Suprapubic skin (tissue), 4 donors: ENCODE measurements around the gene PPM1A. TPM values are rescaled to one million over a fixed set of nuclear protein-coding genes. Genes with fewer than 3 reads are reported as not detected.

Experiments
- DNase-seq, 2 donors: peaks; one replicate each; pipeline ENCODE4 v3.0.0-alpha.2; 2019; ENCODE audit warnings: low spot score in 2 of 2
- H3K27ac ChIP-seq: fragments of 200-600 bp; sonication (generic); one replicate; pipeline ENCODE4 v1.5.1; 2019
- H3K27me3 ChIP-seq: fragments of 200-600 bp; sonication (generic); one replicate; pipeline ENCODE4 v1.5.1; 2019
- H3K36me3 ChIP-seq: fragments of 200-600 bp; sonication (generic); one replicate; pipeline ENCODE4 v1.5.1; 2019
- H3K4me1 ChIP-seq: fragments of 200-600 bp; sonication (generic); one replicate; pipeline ENCODE4 v1.5.1; 2019
- H3K4me3 ChIP-seq: fragments of 200-600 bp; sonication (generic); one replicate; pipeline ENCODE4 v1.5.1; 2019; ENCODE audit warnings: mild to moderate bottlenecking
- H3K9me3 ChIP-seq: fragments of 200-600 bp; sonication (generic); one replicate; pipeline ENCODE4 v1.5.1; 2019
- EP300 ChIP-seq: sonication (generic); formaldehyde crosslinking; IDR thresholded peaks from one replicate; pipeline ENCODE4 v1.6.1; 2017; ENCODE audit warnings: antibody characterized with exemption
- POLR2A ChIP-seq, 2 donors: fragments of 450-650 bp; IDR thresholded peaks; one replicate each; pipeline ENCODE4 v1.6.1; 2017; ENCODE audit warnings: antibody characterized with exemption in 2 of 2, mild to moderate bottlenecking in 2 of 2, moderate library complexity in 2 of 2
- POLR2AphosphoS5 ChIP-seq, 3 donors: sonication (generic); formaldehyde crosslinking; IDR thresholded peaks; one replicate each; pipeline ENCODE4 v1.6.1; 2017; ENCODE audit warnings: antibody characterized with exemption in 3 of 3
- WGBS: methylation state at CpG from one replicate; pipeline ENCODE4 v1.1.5; 2018; 5-methylcytosine and 5-hydroxymethylcytosine counted together
- total RNA-seq, 4 donors: library from RNA; depleted of rRNA; stranded (reverse); fragments of >200 nt; gene quantifications; one replicate each; pipeline ENCODE4 v1.1.0, GENCODE V29; 2016
- TF ChIP-seq, protein P1 (sequence below), 2 donors: fragments of 200-600 bp in 1 of 2; fragments of 450-650 bp in 1 of 2; sonication (generic) in 1 of 2; IDR thresholded peaks; one replicate each; pipeline ENCODE4 v1.5.1; 2016 to 2019; ENCODE audit warnings: antibody characterized with exemption in 2 of 2, mild to moderate bottlenecking in 1 of 2, moderate library complexity in 1 of 2

Gene PPM1A
- total RNA-seq, 4 donors from 2014 or later, result 29.7 to 58.4 (median 43.5) TPM

DNA sequence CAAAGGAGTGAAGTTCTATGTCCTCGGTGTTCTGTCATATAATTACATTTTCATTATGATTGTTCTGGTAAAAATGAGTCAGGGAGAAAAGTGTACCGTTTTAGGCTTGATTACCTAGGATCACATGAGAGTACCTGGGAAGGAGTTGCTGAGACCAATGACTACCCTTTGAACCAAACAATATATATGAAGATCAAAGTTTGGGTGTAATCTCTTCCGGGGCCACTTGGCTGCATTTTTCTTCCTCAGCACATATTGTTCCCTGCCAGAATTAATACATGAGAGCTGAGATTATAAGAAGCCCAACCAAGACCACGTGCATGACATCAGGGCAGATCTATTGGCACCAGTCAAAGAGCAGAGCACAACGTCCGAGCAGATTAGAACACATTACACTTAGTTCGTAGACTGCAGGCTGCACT, 42.8 kb upstream of the PPM1A start:
- Histone ChIP-seq H3K27ac (no peak overlapping the region), H3K27me3 (no peaks in the 10 kb centered on the region), H3K4me3 (no peak overlapping the region), H3K4me1 (peaks cover 11% of the 10 kb centered on the region), H3K36me3 (no peaks in the 10 kb centered on the region), H3K9me3 (no peaks in the 10 kb centered on the region)
- no peak for DNase-seq
- 79% methylated on average over 7 of the region's 7 CpGs for WGBS
- TF ChIP-seq POLR2A (IDR thresholded peaks at IDR 0.05) (no peak), POLR2AphosphoS5 (IDR thresholded peaks at IDR 0.05) (no peak), EP300 (no peak)
- TF ChIP-seq, protein P1, sequence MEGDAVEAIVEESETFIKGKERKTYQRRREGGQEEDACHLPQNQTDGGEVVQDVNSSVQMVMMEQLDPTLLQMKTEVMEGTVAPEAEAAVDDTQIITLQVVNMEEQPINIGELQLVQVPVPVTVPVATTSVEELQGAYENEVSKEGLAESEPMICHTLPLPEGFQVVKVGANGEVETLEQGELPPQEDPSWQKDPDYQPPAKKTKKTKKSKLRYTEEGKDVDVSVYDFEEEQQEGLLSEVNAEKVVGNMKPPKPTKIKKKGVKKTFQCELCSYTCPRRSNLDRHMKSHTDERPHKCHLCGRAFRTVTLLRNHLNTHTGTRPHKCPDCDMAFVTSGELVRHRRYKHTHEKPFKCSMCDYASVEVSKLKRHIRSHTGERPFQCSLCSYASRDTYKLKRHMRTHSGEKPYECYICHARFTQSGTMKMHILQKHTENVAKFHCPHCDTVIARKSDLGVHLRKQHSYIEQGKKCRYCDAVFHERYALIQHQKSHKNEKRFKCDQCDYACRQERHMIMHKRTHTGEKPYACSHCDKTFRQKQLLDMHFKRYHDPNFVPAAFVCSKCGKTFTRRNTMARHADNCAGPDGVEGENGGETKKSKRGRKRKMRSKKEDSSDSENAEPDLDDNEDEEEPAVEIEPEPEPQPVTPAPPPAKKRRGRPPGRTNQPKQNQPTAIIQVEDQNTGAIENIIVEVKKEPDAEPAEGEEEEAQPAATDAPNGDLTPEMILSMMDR (IDR thresholded peaks at IDR 0.05), result no peak

GRCh38 chr14:60206837-60207533, 42.0 kb upstream of the PPM1A start:
- no peaks in the 10 kb centered on the region for H3K27me3 ChIP-seq
- no peak overlapping the region for H3K27ac ChIP-seq
- H3K36me3 ChIP-seq, result no peaks in the 10 kb centered on the region
- 84% methylated on average over 6 of the region's 6 CpGs for WGBS
- TF ChIP-seq, protein P1 (IDR thresholded peaks at IDR 0.05), result no peak
- TF ChIP-seq POLR2AphosphoS5 (IDR thresholded peaks at IDR 0.05) (no peak), POLR2A (IDR thresholded peaks at IDR 0.05) (no peak), EP300 (no peak)
- no peak overlapping the region for H3K4me3 ChIP-seq
- no peak for DNase-seq
- peaks cover 11% of the 10 kb centered on the region for H3K4me1 ChIP-seq
- H3K9me3 ChIP-seq, result no peaks in the 10 kb centered on the region

DNA sequence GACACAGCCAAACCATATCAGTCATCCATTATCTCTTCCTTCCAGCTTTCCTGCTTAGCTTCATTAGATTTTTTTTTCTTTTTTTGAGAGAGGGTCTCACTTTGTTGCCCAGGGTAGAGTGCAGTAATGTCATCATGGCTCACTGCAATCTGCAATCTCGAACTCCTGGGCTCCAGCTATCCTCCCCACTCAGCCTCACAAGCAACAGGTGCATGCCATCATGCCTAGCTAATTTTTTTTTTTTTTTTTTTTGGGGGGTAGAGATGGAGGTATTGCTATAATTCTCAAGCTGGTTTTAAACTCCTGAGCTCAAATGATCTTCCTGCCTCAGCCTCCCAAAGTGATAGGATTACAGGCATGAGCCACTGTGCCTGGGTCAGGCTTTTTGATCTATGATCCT, 38.3 kb upstream of the PPM1A start:
- DNase-seq, result no peak
- Histone ChIP-seq H3K4me1 (no peaks in the 10 kb centered on the region), H3K27me3 (no peaks in the 10 kb centered on the region), H3K4me3 (no peak overlapping the region), H3K9me3 (no peaks in the 10 kb centered on the region), H3K27ac (no peak overlapping the region), H3K36me3 (no peaks in the 10 kb centered on the region)
- 80% methylated on average over 1 of the region's 1 CpG for WGBS
- no peak for TF ChIP-seq POLR2A (IDR thresholded peaks at IDR 0.05)
- TF ChIP-seq, protein P1 (IDR thresholded peaks at IDR 0.05), result no peak
- no peak for TF ChIP-seq EP300
- no peak for TF ChIP-seq POLR2AphosphoS5 (IDR thresholded peaks at IDR 0.05)

DNA sequence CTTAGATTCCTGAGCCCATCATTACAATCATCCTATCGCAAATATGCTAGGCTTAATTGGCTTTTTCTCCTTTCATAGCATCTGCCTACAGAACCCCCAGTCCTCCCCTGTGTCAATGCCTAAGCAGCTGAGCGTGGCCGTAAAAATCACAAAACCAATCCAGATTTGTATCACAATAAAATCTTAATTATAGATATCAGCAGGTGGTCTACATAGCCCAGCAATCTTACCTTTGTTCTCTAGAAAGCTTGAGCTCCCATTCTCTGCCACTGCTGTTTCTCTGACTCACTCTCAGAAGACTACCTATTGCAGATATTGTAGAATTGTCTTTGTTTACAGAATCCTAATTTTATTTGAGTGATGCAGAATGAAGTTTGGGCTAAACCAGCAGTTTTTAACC, 37.9 kb upstream of the PPM1A start:
- Histone ChIP-seq H3K27me3 (no peaks in the 10 kb centered on the region), H3K4me1 (no peaks in the 10 kb centered on the region), H3K4me3 (no peak overlapping the region), H3K27ac (no peak overlapping the region), H3K9me3 (no peaks in the 10 kb centered on the region), H3K36me3 (no peaks in the 10 kb centered on the region)
- no peak for TF ChIP-seq EP300
- TF ChIP-seq, protein P1 (IDR thresholded peaks at IDR 0.05), result no peak
- no peak for TF ChIP-seq POLR2A (IDR thresholded peaks at IDR 0.05)
- TF ChIP-seq POLR2AphosphoS5 (IDR thresholded peaks at IDR 0.05), result no peak
- no peak for DNase-seq
- WGBS, result 85% methylated on average over 3 of the region's 3 CpGs

- no peak overlapping the region for H3K4me3 ChIP-seq
- no peaks in the 10 kb centered on the region for H3K9me3 ChIP-seq
- H3K4me1 ChIP-seq, result no peaks in the 10 kb centered on the region
- WGBS, result 85% methylated on average over 5 of the region's 5 CpGs
- no peaks in the 10 kb centered on the region for H3K36me3 ChIP-seq
- DNase-seq, result no peak
- no peaks in the 10 kb centered on the region for H3K27me3 ChIP-seq
- H3K27ac ChIP-seq, result no peak overlapping the region
- no peak for TF ChIP-seq EP300
- TF ChIP-seq, protein P1 (IDR thresholded peaks at IDR 0.05), result no peak
- TF ChIP-seq POLR2AphosphoS5 (IDR thresholded peaks at IDR 0.05), result no peak
- no peak for TF ChIP-seq POLR2A (IDR thresholded peaks at IDR 0.05)
Measured at GRCh38 chr14:60212503-60213371, 36.3 kb upstream of the PPM1A start.
